Activated CD8-positive, alpha-beta memory T cell treated with anti-CD3 and anti-CD28 coated beads for 36 hours (primary cell): Measurements from ENCODE around the gene ATP7B. TPM values are rescaled to one million over a fixed set of nuclear protein-coding genes. Genes with fewer than 3 reads are reported as not detected.
"Not testable (repeated sequence)": the region's sequence is repeated elsewhere in the genome, so short reads cannot be mapped to it uniquely, and the experiment has no call there.

Experiments used
- CTCF ChIA-PET: fragments of 350-600 bp; sonication (Branson Sonifier 250); formaldehyde crosslinking; loops from one replicate; lab custom pipeline; 2021; ENCODE audit warnings: antibody characterized with exemption; lab: Charles Lee
- POLR2A ChIA-PET: fragments of 350-600 bp; sonication (Branson Sonifier 250); formaldehyde crosslinking; loops from one replicate; lab custom pipeline; 2021; ENCODE audit warnings: antibody characterized with exemption; lab: Charles Lee
- total RNA-seq, 2 experiments: library from RNA; stranded (reverse); gene quantifications; one replicate each; pipeline ENCODE4 v1.2.3, GENCODE V29; 2021

ATP7B gene
- total RNA-seq, 2 experiments from 2014 or later = 0.75 to 1.2 TPM

- ChIA-PET CTCF (interaction anchor here (0.9 to 1.5 kb wide), 2 partner anchors 18 to 213 kb away, joined by 3 read pairs; no protein-coding TSS in a partner anchor), POLR2A (no interaction called here)
Observed at GRCh38 chr13:51914137-51914493, 97.1 kb downstream of the ATP7B start.

- ChIA-PET POLR2A (no interaction called here), CTCF (interaction anchor here (0.9 to 1.5 kb wide), 3 partner anchors 17 to 214 kb away, joined by 3 read pairs; no protein-coding TSS in a partner anchor)
Observed at GRCh38 chr13:51913421-51914136, 97.7 kb downstream of the ATP7B start.

- ChIA-PET CTCF (interaction anchor here (0.9 kb wide), 1 partner anchor 97 kb away, joined by 3 read pairs; no protein-coding TSS in a partner anchor), POLR2A (no interaction called here)
Observed at GRCh38 chr13:51912511-51913225, 98.6 kb downstream of the ATP7B start.

- ChIA-PET POLR2A (no interaction called here), CTCF (no interaction called here)
Observed at GRCh38 chr13:51912091-51912490, 99.2 kb downstream of the ATP7B start.

- CTCF ChIA-PET = interaction anchor here (0.6 kb wide), 1 partner anchor 685 kb away, joined by 5 read pairs; no protein-coding TSS in a partner anchor
Observed at GRCh38 chr13:51910508-51910907, 100.7 kb downstream of the ATP7B start.

GRCh38 chr13:51909265-51909664, 102.0 kb downstream of the ATP7B start:
- POLR2A ChIA-PET = not testable (repeated sequence)
- CTCF ChIA-PET = interaction anchor here (0.8 to 1.1 kb wide), 2 partner anchors 63 to 94 kb away, joined by 3 to 4 read pairs; no protein-coding TSS in a partner anchor

More at GRCh38 chr13:51910508-51910907, 100.7 kb downstream of the ATP7B start:
- POLR2A ChIA-PET = no interaction called here

- ChIA-PET CTCF (no interaction called here), POLR2A (no interaction called here)
Observed at GRCh38 chr13:51907040-51907732, 104.1 kb downstream of the ATP7B start.

GRCh38 chr13:51906581-51906980, 104.7 kb downstream of the ATP7B start:
- POLR2A ChIA-PET = no interaction called here

GRCh38 chr13:51905787-51906186, 105.5 kb downstream of the ATP7B start:
- CTCF ChIA-PET = no interaction called here
- POLR2A ChIA-PET = no interaction called here

More at GRCh38 chr13:51906581-51906980, 104.7 kb downstream of the ATP7B start:
- CTCF ChIA-PET = no interaction called here

- CTCF ChIA-PET = no interaction called here
- POLR2A ChIA-PET = no interaction called here
Observed at GRCh38 chr13:51902776-51903175, 108.5 kb downstream of the ATP7B start.

GRCh38 chr13:51900471-51900870, 110.8 kb downstream of the ATP7B start:
- POLR2A ChIA-PET = no interaction called here
- CTCF ChIA-PET = no interaction called here

GRCh38 chr13:51895906-51896888, 115.1 kb downstream of the ATP7B start:
- POLR2A ChIA-PET = interaction anchor here (0.6 kb wide), 1 partner anchor 444 kb away, joined by 3 read pairs; no protein-coding TSS in a partner anchor

GRCh38 chr13:51894239-51894638, 117.0 kb downstream of the ATP7B start:
- CTCF ChIA-PET = interaction anchor here (1.1 kb wide), 1 partner anchor 67 kb away, joined by 3 read pairs; no protein-coding TSS in a partner anchor
- POLR2A ChIA-PET = no interaction called here

More at GRCh38 chr13:51895906-51896888, 115.1 kb downstream of the ATP7B start:
- CTCF ChIA-PET = interaction anchor here (0.6 to 2.5 kb wide), 5 partner anchors 18 to 253 kb away, joined by 3 to 9 read pairs (median 3); no protein-coding TSS in a partner anchor

- CTCF ChIA-PET = interaction anchor here (0.6 to 1.5 kb wide), 2 partner anchors 8 to 238 kb away, joined by 3 read pairs; no protein-coding TSS in a partner anchor
- POLR2A ChIA-PET = no interaction called here
Observed at GRCh38 chr13:51892657-51893056, 118.6 kb downstream of the ATP7B start.

- ChIA-PET CTCF (no interaction called here), POLR2A (no interaction called here)
Observed at GRCh38 chr13:51887468-51887867, 123.8 kb downstream of the ATP7B start.

GRCh38 chr13:51885651-51886050, 125.6 kb downstream of the ATP7B start:
- POLR2A ChIA-PET = no interaction called here
- CTCF ChIA-PET = no interaction called here

GRCh38 chr13:51883226-51883600, 128.0 kb downstream of the ATP7B start:
- CTCF ChIA-PET = no interaction called here
- POLR2A ChIA-PET = no interaction called here
